ENCODE measurements around the gene MYBPC3. TPM values are rescaled to one million over a fixed set of nuclear protein-coding genes. Genes with fewer than 3 reads are reported as not detected.
A peak's percentile ranks its signal among the peaks of the same experiment; 100 is the strongest.

Gene MYBPC3
- total and polyA plus RNA-seq, 12 donors = 0.54 to 5.8 (median 2.0) TPM

DNA sequence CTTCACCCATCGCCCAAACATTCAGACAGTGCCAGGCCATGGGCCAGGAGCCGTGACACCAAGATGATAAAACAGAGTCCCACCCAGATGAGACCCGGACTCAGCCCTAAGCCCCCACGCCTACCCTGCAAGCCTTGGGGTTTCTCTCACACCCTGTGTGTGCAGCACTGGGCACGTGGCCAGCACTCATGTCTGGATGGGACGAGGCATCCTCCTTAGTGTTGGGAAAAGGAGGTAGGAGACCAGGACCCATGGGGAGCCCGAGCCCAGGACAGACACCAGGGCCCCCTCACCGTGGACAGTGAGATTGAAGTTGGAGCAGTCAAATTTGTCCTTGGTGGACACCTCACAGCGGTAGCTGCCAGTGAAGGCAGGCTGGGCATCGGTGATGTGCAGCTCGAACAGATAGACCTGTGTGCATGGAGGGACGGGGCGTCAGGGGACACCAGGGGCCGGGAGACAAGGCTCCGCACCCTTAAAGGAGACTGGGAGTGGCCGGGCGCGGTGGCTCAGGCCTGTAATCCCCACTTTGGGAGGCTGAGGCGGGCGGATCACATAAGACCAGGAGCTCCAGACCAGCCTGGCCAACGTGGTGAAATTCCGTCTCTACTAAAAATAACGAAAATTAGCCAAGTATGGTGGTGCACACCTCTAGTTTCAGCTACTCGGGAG is 4.2 kb downstream of the MYBPC3 start:
- WGBS, 4 donors = 83 to 91% (median 84%) methylated on average over 12 to 24 of the region's 24 CpGs
- H3K27ac ChIP-seq = no peak overlapping the region
- peak in 1 of 7 donors; percentile 22 for DNase-seq
- no peak for TF ChIP-seq POLR2A (IDR thresholded peaks at IDR 0.05)
- TF ChIP-seq, protein P1, sequence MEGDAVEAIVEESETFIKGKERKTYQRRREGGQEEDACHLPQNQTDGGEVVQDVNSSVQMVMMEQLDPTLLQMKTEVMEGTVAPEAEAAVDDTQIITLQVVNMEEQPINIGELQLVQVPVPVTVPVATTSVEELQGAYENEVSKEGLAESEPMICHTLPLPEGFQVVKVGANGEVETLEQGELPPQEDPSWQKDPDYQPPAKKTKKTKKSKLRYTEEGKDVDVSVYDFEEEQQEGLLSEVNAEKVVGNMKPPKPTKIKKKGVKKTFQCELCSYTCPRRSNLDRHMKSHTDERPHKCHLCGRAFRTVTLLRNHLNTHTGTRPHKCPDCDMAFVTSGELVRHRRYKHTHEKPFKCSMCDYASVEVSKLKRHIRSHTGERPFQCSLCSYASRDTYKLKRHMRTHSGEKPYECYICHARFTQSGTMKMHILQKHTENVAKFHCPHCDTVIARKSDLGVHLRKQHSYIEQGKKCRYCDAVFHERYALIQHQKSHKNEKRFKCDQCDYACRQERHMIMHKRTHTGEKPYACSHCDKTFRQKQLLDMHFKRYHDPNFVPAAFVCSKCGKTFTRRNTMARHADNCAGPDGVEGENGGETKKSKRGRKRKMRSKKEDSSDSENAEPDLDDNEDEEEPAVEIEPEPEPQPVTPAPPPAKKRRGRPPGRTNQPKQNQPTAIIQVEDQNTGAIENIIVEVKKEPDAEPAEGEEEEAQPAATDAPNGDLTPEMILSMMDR (IDR thresholded peaks at IDR 0.05) = no peak
- peaks cover 14 to 16% of the 10 kb centered on the region in 2 donors for H3K4me1 ChIP-seq (replicated peaks in 1 of 2)
- H3K36me3 ChIP-seq (replicated peaks in 1 of 2) = no peaks in the 10 kb centered on the region
- intact Hi-C loops (cut with DNase I) = loop anchor here in 1 of 2 donors (5.0 to 10.0 kb wide), 2 partner anchors 176 to 453 kb away; no protein-coding TSS in a partner anchor
- H3K9me3 ChIP-seq (replicated peaks in 1 of 3) = no peaks in the 10 kb centered on the region
- no peaks in the 10 kb centered on the region for H3K27me3 ChIP-seq
- H3K4me3 ChIP-seq = no peak overlapping the region

DNA sequence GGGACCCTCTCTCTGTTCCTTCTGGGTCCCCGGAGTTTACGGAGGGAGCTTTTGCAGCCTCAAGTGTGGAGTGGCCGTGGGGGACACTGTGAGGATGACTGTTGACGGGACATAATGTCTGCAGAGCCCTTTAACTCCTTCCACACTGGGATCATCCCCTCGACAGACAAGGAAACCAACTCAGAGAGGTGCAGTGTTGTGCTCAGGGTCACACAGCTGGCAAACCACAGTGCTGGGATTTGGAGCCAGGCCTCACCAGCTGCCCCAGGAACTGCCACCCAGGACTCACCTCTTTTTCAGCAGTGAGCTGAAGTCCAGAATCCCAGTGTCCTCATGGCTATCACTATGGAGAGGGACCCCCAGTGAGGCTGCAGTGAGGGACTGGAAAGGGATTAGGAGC is 5.4 kb downstream of the MYBPC3 start:
- no peaks in the 10 kb centered on the region for H3K9me3 ChIP-seq (replicated peaks in 1 of 3)
- H3K27ac ChIP-seq = no peak overlapping the region
- 81 to 93% (median 84%) methylated on average over 4 to 5 of the region's 5 CpGs for WGBS, 4 donors
- no peak for TF ChIP-seq POLR2A (IDR thresholded peaks at IDR 0.05)
- TF ChIP-seq, protein P1 (IDR thresholded peaks at IDR 0.05) = no peak
- no peaks in the 10 kb centered on the region for H3K27me3 ChIP-seq
- peaks cover 8 to 9% of the 10 kb centered on the region in 2 donors for H3K4me1 ChIP-seq (replicated peaks in 1 of 2)
- no peaks in the 10 kb centered on the region for H3K36me3 ChIP-seq (replicated peaks in 1 of 2)
- DNase-seq = no peak
- intact Hi-C loops (cut with DNase I) = loop anchor here in 1 of 2 donors (5.0 to 10.0 kb wide), 2 partner anchors 175 to 452 kb away; no protein-coding TSS in a partner anchor
- H3K4me3 ChIP-seq = no peak overlapping the region

DNA sequence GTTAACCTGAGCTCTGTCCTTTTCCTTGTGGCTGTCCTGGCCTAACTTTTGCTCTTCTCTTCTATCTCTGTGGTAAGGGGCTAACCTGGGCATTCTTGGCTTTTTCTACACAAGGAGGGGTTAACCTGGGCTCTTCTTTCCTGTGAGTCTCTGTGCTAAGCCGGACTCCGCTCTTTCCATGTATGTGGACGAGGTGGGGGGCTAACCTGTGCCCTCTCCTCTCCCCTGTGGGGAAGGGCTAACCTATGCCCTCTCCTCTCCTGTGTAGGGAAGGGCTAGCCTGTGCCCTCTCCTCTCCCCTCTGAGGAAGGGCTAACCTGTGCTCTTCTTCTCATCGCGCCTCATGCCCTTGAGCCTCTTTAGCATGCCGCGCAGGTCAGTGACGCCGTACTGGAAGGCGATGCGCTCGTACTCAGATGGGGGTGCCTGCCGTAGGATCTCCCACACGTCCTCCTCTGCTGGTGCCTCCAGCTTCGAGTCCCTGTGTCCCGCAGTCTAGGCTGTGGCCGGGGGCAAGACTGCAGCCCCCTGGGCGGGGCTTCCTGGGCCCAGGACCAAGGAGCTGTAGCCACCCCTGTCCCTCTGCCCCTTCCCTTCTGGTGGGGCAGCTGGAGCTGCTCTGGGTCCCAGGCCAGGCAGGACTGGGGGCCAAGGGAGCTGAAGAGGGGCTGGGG is 6.5 kb downstream of the MYBPC3 start:
- H3K4me3 ChIP-seq = no peak overlapping the region
- intact Hi-C loops (cut with DNase I) = loop anchor here in 1 of 2 donors (5.0 to 10.0 kb wide), 2 partner anchors 174 to 451 kb away; no protein-coding TSS in a partner anchor
- 87 to 94% (median 90%) methylated on average over 10 to 18 of the region's 18 CpGs for WGBS, 4 donors
- no peaks in the 10 kb centered on the region for H3K36me3 ChIP-seq (replicated peaks in 1 of 2)
- TF ChIP-seq, protein P1 (IDR thresholded peaks at IDR 0.05) = no peak
- no peak for TF ChIP-seq POLR2A (IDR thresholded peaks at IDR 0.05)
- no peak for DNase-seq
- no peak overlapping the region for H3K27ac ChIP-seq
- H3K9me3 ChIP-seq (replicated peaks in 1 of 3) = no peaks in the 10 kb centered on the region
- no peaks in the 10 kb centered on the region for H3K27me3 ChIP-seq
- no peaks in the 10 kb centered on the region for H3K4me1 ChIP-seq (replicated peaks in 1 of 2)

DNA sequence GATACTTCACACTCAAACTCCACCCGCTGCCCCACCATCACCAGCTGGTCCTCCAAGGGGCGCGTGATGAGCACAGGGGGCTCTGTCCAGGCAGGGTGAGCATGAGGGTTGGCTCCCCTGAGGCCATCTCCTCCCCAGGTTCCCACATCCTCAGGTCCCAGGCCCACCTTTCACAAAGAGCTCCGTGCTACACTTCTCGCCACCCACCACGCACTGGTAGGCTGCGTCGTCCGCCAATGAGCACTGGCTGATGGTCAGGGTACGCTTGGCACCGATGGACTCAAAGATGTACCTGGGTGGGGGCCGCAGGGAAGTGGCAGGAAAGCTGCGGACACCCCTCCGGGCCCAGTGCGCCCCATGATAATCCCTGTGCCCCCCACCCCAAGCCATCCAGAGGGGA is 9.6 kb downstream of the MYBPC3 start:
- H3K27ac ChIP-seq = no peak overlapping the region
- no peaks in the 10 kb centered on the region for H3K9me3 ChIP-seq (replicated peaks in 1 of 3)
- TF ChIP-seq, protein P1 (IDR thresholded peaks at IDR 0.05) = no peak
- no peak for TF ChIP-seq POLR2A (IDR thresholded peaks at IDR 0.05)
- H3K4me1 ChIP-seq (replicated peaks in 1 of 2) = no peaks in the 10 kb centered on the region
- 96 to 100% (median 97%) methylated on average over 13 to 15 of the region's 15 CpGs for WGBS, 4 donors
- H3K27me3 ChIP-seq = no peaks in the 10 kb centered on the region
- no peak for DNase-seq
- intact Hi-C loops (cut with DNase I) = loop anchor here in 1 of 2 donors (10.0 kb wide), 1 partner anchor 448 kb away; no protein-coding TSS in a partner anchor
- H3K4me3 ChIP-seq = no peak overlapping the region
- no peaks in the 10 kb centered on the region for H3K36me3 ChIP-seq (replicated peaks in 1 of 2)
